GM23338 (cell line): ENCODE results near the gene CD177.

Experiments used
- CREB1 ChIP-seq: fragments of 250-450 bp; sonication (Bioruptor Pico); IDR thresholded peaks from 2 replicates; pipeline ENCODE4 v1.5.0; 2020; ENCODE audit warnings: low read depth, mild to moderate bottlenecking, moderate library complexity
- EZH2 ChIP-seq: fragments of 200-600 bp; sonication (generic); IDR thresholded peaks from one replicate; pipeline ENCODE4 v1.8.0; 2017; ENCODE audit warnings: antibody characterized with exemption, mild to moderate bottlenecking, low read depth; ENCODE audit not compliant: unreplicated experiment
- EZH2phosphoT487 ChIP-seq: fragments of 200-600 bp; sonication (generic); IDR thresholded peaks from one replicate; pipeline ENCODE4 v1.8.1; 2018; ENCODE audit warnings: antibody characterized with exemption; ENCODE audit not compliant: unreplicated experiment
- JUNB ChIP-seq: IDR thresholded peaks from one replicate; pipeline ENCODE4 v1.6.1; 2016; ENCODE audit warnings: antibody characterized with exemption; ENCODE audit not compliant: unreplicated experiment
- NANOG ChIP-seq: IDR thresholded peaks from 2 replicates; pipeline ENCODE4 v1.6.1; 2016; ENCODE audit warnings: antibody characterized with exemption, borderline replicate concordance
- POLR2AphosphoS5 ChIP-seq: IDR thresholded peaks from 2 replicates; pipeline ENCODE4 v1.6.1; 2016; ENCODE audit warnings: antibody characterized with exemption, low read depth
- STAT1 ChIP-seq: IDR thresholded peaks from one replicate; pipeline ENCODE4 v1.6.1; 2016; ENCODE audit warnings: antibody characterized with exemption; ENCODE audit not compliant: unreplicated experiment
- ZNF114 ChIP-seq: fragments of 250-450 bp; sonication (Bioruptor Pico); IDR thresholded peaks from 2 replicates; pipeline ENCODE4 v1.5.0; 2020; ENCODE audit warnings: mild to moderate bottlenecking, moderate library complexity
- ZNF331 ChIP-seq: fragments of 250-450 bp; sonication (Bioruptor Pico); IDR thresholded peaks from 2 replicates; pipeline ENCODE4 v1.5.0; 2020; ENCODE audit warnings: low read depth, mild to moderate bottlenecking, moderate library complexity
- TF ChIP-seq, protein P1 (sequence below), 2 experiments: fragments of 200-600 bp in 1 of 2; sonication (generic) in 1 of 2; conservative IDR thresholded peaks; 2 replicates each; pipeline versions ENCODE4 v1.5.1 to v1.6.1; 2016 to 2017; ENCODE audit warnings: antibody characterized with exemption in 2 of 2, low read depth in 2 of 2, mild to moderate bottlenecking in 2 of 2, moderate library complexity in 1 of 2
- TF ChIP-seq, protein P2 (sequence below): IDR thresholded peaks from 2 replicates; pipeline ENCODE4 v1.6.1; 2016; ENCODE audit warnings: antibody characterized with exemption
- TF ChIP-seq, protein P3 (sequence below): IDR thresholded peaks from one replicate; pipeline ENCODE4 v1.6.1; 2018; ENCODE audit warnings: antibody characterized with exemption; ENCODE audit not compliant: unreplicated experiment
- TF ChIP-seq, protein P4 (sequence below): fragments of 250-450 bp; sonication (Bioruptor Pico); IDR thresholded peaks from 2 replicates; pipeline ENCODE4 v1.5.0; 2020; ENCODE audit warnings: mild to moderate bottlenecking, moderate library complexity

DNA sequence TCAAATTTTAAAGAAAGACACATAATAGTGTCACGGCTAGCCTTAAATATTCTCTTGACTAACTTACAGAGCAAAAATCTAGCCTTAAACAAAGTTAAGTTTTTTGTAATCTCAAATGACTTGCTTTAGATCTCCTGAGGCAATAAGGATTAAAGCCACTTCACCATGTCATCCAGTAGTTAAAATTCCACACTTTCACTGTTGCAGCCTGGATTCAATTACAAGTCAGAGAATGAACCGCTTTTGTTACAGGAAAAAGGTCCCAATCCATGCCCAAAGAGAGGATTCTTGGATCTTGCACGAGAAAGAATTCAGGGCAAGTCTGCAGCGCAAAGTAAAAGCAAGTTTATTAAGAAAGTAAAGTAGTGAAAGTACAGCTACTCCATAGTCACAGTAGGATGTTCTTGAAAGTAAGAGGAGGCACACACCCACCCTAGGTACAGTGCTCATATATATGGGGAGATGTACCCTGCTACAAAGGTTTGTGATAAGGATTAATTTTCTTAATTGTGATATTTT is 34.6 kb upstream of the CD177 start:
- TF ChIP-seq EZH2 (no peak), CREB1 (CRISPR knock-in tag) (no peak), POLR2AphosphoS5 (no peak), EZH2phosphoT487 (no peak), ZNF331 (CRISPR knock-in tag) (no peak), JUNB (no peak), ZNF114 (CRISPR knock-in tag) (no peak), NANOG (no peak), STAT1 (no peak)
- TF ChIP-seq, protein P1, sequence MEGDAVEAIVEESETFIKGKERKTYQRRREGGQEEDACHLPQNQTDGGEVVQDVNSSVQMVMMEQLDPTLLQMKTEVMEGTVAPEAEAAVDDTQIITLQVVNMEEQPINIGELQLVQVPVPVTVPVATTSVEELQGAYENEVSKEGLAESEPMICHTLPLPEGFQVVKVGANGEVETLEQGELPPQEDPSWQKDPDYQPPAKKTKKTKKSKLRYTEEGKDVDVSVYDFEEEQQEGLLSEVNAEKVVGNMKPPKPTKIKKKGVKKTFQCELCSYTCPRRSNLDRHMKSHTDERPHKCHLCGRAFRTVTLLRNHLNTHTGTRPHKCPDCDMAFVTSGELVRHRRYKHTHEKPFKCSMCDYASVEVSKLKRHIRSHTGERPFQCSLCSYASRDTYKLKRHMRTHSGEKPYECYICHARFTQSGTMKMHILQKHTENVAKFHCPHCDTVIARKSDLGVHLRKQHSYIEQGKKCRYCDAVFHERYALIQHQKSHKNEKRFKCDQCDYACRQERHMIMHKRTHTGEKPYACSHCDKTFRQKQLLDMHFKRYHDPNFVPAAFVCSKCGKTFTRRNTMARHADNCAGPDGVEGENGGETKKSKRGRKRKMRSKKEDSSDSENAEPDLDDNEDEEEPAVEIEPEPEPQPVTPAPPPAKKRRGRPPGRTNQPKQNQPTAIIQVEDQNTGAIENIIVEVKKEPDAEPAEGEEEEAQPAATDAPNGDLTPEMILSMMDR (conservative IDR thresholded peaks at IDR 0.05; ENCODE audit: low read depth in 2 of 2), result no peak
- TF ChIP-seq, protein P2, sequence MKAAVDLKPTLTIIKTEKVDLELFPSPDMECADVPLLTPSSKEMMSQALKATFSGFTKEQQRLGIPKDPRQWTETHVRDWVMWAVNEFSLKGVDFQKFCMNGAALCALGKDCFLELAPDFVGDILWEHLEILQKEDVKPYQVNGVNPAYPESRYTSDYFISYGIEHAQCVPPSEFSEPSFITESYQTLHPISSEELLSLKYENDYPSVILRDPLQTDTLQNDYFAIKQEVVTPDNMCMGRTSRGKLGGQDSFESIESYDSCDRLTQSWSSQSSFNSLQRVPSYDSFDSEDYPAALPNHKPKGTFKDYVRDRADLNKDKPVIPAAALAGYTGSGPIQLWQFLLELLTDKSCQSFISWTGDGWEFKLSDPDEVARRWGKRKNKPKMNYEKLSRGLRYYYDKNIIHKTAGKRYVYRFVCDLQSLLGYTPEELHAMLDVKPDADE, result no peak
- TF ChIP-seq, protein P3, sequence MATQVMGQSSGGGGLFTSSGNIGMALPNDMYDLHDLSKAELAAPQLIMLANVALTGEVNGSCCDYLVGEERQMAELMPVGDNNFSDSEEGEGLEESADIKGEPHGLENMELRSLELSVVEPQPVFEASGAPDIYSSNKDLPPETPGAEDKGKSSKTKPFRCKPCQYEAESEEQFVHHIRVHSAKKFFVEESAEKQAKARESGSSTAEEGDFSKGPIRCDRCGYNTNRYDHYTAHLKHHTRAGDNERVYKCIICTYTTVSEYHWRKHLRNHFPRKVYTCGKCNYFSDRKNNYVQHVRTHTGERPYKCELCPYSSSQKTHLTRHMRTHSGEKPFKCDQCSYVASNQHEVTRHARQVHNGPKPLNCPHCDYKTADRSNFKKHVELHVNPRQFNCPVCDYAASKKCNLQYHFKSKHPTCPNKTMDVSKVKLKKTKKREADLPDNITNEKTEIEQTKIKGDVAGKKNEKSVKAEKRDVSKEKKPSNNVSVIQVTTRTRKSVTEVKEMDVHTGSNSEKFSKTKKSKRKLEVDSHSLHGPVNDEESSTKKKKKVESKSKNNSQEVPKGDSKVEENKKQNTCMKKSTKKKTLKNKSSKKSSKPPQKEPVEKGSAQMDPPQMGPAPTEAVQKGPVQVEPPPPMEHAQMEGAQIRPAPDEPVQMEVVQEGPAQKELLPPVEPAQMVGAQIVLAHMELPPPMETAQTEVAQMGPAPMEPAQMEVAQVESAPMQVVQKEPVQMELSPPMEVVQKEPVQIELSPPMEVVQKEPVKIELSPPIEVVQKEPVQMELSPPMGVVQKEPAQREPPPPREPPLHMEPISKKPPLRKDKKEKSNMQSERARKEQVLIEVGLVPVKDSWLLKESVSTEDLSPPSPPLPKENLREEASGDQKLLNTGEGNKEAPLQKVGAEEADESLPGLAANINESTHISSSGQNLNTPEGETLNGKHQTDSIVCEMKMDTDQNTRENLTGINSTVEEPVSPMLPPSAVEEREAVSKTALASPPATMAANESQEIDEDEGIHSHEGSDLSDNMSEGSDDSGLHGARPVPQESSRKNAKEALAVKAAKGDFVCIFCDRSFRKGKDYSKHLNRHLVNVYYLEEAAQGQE, result no peak
- TF ChIP-seq, protein P4, sequence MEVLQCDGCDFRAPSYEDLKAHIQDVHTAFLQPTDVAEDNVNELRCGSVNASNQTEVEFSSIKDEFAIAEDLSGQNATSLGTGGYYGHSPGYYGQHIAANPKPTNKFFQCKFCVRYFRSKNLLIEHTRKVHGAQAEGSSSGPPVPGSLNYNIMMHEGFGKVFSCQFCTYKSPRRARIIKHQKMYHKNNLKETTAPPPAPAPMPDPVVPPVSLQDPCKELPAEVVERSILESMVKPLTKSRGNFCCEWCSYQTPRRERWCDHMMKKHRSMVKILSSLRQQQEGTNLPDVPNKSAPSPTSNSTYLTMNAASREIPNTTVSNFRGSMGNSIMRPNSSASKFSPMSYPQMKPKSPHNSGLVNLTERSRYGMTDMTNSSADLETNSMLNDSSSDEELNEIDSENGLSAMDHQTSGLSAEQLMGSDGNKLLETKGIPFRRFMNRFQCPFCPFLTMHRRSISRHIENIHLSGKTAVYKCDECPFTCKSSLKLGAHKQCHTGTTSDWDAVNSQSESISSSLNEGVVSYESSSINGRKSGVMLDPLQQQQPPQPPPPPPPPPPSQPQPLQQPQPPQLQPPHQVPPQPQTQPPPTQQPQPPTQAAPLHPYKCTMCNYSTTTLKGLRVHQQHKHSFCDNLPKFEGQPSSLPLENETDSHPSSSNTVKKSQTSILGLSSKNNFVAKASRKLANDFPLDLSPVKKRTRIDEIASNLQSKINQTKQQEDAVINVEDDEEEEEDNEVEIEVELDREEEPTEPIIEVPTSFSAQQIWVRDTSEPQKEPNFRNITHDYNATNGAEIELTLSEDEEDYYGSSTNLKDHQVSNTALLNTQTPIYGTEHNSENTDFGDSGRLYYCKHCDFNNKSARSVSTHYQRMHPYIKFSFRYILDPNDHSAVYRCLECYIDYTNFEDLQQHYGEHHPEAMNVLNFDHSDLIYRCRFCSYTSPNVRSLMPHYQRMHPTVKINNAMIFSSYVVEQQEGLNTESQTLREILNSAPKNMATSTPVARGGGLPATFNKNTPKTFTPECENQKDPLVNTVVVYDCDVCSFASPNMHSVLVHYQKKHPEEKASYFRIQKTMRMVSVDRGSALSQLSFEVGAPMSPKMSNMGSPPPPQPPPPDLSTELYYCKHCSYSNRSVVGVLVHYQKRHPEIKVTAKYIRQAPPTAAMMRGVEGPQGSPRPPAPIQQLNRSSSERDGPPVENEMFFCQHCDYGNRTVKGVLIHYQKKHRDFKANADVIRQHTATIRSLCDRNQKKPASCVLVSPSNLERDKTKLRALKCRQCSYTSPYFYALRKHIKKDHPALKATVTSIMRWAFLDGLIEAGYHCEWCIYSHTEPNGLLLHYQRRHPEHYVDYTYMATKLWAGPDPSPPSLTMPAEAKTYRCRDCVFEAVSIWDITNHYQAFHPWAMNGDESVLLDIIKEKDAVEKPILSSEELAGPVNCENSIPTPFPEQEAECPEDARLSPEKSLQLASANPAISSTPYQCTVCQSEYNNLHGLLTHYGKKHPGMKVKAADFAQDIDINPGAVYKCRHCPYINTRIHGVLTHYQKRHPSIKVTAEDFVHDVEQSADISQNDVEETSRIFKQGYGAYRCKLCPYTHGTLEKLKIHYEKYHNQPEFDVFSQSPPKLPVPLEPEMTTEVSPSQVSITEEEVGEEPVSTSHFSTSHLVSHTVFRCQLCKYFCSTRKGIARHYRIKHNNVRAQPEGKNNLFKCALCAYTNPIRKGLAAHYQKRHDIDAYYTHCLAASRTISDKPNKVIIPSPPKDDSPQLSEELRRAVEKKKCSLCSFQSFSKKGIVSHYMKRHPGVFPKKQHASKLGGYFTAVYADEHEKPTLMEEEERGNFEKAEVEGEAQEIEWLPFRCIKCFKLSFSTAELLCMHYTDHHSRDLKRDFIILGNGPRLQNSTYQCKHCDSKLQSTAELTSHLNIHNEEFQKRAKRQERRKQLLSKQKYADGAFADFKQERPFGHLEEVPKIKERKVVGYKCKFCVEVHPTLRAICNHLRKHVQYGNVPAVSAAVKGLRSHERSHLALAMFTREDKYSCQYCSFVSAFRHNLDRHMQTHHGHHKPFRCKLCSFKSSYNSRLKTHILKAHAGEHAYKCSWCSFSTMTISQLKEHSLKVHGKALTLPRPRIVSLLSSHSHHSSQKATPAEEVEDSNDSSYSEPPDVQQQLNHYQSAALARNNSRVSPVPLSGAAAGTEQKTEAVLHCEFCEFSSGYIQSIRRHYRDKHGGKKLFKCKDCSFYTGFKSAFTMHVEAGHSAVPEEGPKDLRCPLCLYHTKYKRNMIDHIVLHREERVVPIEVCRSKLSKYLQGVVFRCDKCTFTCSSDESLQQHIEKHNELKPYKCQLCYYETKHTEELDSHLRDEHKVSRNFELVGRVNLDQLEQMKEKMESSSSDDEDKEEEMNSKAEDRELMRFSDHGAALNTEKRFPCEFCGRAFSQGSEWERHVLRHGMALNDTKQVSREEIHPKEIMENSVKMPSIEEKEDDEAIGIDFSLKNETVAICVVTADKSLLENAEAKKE (CRISPR knock-in tag), result no peak
